HCT116 (cell line): ENCODE measurements around the gene ISOC2.
"Not testable (repeated sequence)": the region's sequence is repeated elsewhere in the genome, so short reads cannot be mapped to it uniquely, and the experiment has no call there.

Experiments used
- ATF3 ChIP-seq: IDR thresholded peaks from 2 replicates; pipeline ENCODE4 v1.6.1; 2012
- CTCF ChIP-seq, 3 experiments: fragments of 200-600 bp in 1 of 3; sonication (generic) in 1 of 3; IDR thresholded peaks in 2 of 3; conservative IDR thresholded peaks in 1 of 3; 2 replicates each; pipeline ENCODE4 v1.5.1; 2012 to 2017; ENCODE audit warnings: low read depth in 2 of 3, low read length in 2 of 3, antibody characterized with exemption in 1 of 3, borderline replicate concordance in 1 of 3, control low read depth in 1 of 3, mild to moderate bottlenecking in 1 of 3, mixed read lengths in 1 of 3, mixed run types in 1 of 3, moderate library complexity in 1 of 3; ENCODE audit not compliant: insufficient read depth in 1 of 3
- EGR1 ChIP-seq: IDR thresholded peaks from 2 replicates; pipeline ENCODE4 v1.6.1; 2012; ENCODE audit warnings: low read depth
- JUND ChIP-seq: IDR thresholded peaks from 2 replicates; pipeline ENCODE4 v1.6.1; 2012
- MAX ChIP-seq: IDR thresholded peaks from 2 replicates; pipeline ENCODE4 v1.6.1; 2012
- POLR2AphosphoS5 ChIP-seq: IDR thresholded peaks from 2 replicates; pipeline ENCODE4 v1.6.1; 2011; ENCODE audit warnings: mild to moderate bottlenecking, low read depth, low read length, moderate library complexity
- REST ChIP-seq: IDR thresholded peaks from 2 replicates; pipeline ENCODE4 v1.6.1; 2012; ENCODE audit warnings: low read depth
- YY1 ChIP-seq: IDR thresholded peaks from 2 replicates; pipeline ENCODE4 v1.6.1; 2011; ENCODE audit warnings: low read length, low read depth, moderate library complexity, mild to moderate bottlenecking; ENCODE audit not compliant: insufficient replicate concordance; ENCODE audit errors: extremely low read depth

- not testable (repeated sequence) for TF ChIP-seq CTCF (IDR thresholded peaks at IDR 0.05 in 2 of 3, conservative IDR thresholded peaks at IDR 0.05 in 1 of 3; ENCODE audit: borderline replicate concordance in 1 of 3, insufficient read depth in 1 of 3, low read depth in 2 of 3, low read length in 2 of 3); MAX; JUND; EGR1; REST; YY1; ATF3; POLR2AphosphoS5
These were observed 13.3 kb downstream of the ISOC2 start for GRCh38 chr19:55448175-55448490.
